Hematopoietic multipotent progenitor cell treated with erythropoietin and hydrocortisone succinate and interleukin-3 and kit ligand, for 17 days (in vitro differentiated cells): ENCODE data around the gene XPA.

Experiments used
- DNase-seq: peaks from one replicate; pipeline ENCODE4 v3.0.0-alpha.2; 2015; ENCODE audit warnings: low spot score

The XPA gene

DNA sequence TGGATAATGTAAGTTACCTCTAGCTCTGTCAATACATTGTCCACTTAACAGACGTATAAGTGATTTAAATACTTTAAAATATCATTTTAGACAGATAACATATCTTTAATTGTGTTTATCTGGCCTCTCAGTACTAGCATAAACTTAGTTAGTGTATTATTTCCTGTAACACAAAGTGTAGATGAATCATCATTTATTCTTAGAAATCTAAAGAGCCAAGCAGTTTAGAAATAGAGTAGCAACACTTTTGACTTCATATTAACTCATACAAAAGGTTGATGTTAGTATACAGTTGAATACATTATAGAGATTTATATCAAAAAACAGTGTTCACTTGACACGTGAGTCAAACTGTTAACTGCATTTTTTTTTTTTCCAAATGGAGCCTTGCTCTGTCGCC lies 45.5 kb downstream of the XPA start:
- DNase-seq, result no peak

- DNase-seq, result no peak
These were observed 49.1 kb downstream of the XPA start for GRCh38 chr9:97647996-97648395.

DNA sequence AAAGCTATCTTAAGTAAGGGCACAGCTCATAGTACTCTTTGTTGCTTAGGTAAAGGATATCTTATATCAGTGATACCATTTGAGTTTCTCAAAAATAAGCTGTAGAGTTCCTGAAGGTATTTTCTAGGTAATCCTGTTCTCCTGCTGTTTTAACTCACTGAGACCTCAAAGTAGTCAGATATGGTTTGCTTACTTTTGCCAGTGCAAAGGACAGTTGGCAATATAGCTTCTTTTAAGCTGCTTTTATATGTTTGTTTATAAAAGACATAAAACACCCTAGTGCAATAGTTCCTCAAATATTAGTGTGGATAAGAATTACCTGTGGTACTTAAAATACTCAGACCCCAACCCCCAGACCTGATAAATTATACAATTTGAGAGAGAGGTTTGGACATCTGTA lies 51.4 kb downstream of the XPA start:
- DNase-seq, result no peak

GRCh38 chr9:97640325-97640724 lies 56.8 kb downstream of the XPA start:
- no peak for DNase-seq

DNA sequence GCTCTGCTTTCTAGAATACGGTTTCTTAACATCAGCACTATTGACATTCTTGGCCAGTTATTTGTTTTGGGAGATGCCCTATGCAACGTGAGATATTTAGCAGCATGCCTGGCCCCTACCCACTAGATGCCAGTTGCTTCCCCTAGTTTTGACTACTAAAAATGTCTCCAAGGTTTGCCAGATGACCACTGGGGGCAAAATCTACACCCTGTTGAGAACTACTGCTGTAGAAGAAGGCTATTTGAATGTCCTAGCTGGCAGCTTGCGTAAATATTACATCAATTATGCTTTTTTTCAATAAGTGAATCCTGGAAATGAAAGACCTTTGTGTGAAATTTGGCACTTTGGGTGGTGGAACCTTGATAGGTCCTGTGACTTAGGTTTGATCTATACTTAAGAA lies 58.5 kb downstream of the XPA start:
- no peak for DNase-seq

DNA sequence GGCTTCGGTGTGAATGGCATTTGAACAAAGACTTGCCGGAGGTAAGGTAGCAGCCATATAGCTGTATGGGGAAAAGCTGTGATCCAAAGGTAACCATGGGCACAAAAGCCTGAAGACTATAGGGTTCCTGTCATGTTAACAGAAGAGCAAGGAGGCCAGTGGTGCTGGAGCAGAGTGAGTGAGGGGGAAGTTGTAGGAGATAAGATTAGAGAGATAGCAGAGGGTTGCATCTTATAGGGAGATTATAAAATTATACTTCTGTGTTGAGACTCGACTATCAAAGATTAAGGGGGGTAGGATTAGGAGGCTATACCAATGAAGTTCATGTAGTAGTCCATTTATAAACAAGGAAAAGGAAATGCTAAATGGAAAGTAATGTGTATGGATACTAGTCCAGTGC lies 60.2 kb downstream of the XPA start:
- no peak for DNase-seq

DNA sequence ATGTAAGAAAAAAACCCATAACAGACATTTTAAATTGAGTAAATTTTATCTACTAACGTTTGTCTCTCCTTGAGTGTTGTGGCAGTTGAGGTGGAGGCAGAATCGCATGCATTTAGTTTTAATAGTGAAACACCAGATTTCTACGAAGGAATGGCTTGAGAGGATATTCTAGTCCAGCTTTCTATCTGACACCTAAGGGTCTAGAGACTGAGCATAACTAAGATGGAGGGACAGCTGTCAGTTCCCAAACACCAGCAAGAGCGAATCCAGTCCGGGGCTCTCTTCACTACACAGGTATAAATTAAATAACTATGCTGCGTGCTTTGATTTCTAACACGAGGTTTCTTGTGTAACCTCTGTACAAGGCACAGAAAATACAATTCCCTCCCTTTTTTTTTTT lies 62.1 kb downstream of the XPA start:
- no peak for DNase-seq

GRCh38 chr9:97633859-97634490 lies 63.2 kb downstream of the XPA start:
- DNase-seq, result peak; percentile 36

DNA sequence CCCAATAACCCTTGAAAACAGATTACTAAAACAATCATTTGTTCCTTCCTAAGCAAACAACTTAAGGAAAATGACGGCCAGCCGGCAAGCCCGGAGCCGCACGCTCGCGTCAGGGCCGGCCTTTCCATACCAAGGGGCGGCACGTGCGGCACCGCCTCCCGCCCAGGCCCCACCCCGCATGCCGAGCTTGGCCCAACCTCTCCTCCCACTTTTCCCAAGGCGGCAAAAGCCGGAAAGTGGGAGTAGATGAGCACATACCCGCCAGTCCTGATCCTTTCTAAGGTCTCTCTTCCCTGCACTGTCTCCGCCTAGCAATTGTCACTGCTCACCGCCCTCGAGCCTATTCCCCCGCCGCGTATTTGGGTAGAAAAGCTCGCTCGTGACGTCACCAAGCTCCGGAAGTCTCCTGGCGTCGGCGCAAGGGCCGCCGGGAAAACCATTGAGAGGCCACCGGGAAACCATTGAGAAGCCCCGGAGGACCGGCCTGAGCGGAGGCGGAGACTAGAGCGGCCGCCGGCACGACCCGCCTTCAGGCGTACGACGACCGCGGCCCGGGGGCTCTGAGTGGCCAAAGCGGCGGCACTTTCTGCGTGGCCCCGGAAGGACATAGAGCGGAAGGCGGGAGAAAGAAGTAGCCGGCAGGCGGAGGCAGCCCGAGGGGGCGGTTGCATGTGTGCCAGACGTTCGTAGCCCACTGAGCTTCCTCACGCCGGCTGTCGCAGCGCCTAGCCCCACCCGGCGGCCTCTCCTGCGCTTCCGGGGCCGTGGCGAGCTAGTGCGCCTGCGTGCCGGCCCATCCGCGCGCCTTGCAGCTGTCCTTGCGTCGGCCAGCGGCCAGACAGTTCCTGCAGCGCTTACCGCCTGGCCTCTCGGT lies 63.9 kb downstream of the XPA start, which contains the start of the genes NCBP1 and TSTD2:
Gene NCBP1, plus strand, starts transcription at position 837 of the 874 bp plus-strand sequence. CDS start 61 bp downstream, outside the sequence.
Gene TSTD2, minus strand, starts transcription at position 384 of the 874 bp plus-strand sequence. CDS start 5,806 bp downstream, outside the sequence.
- peak; percentile 97 for DNase-seq

- peak; percentile 84 for DNase-seq
These were observed 64.7 kb downstream of the XPA start for GRCh38 chr9:97632248-97632984.

GRCh38 chr9:97630591-97630990 lies 66.5 kb downstream of the XPA start:
- no peak for DNase-seq

GRCh38 chr9:97629156-97629555 lies 68.0 kb downstream of the XPA start:
- DNase-seq, result no peak

- no peak for DNase-seq
These were observed 68.5 kb downstream of the XPA start for GRCh38 chr9:97628668-97629067.

- no peak for DNase-seq
These were observed 69.5 kb downstream of the XPA start for GRCh38 chr9:97627624-97628023.

GRCh38 chr9:97625620-97626019 lies 71.5 kb downstream of the XPA start:
- DNase-seq, result no peak
